Motor neuron (in vitro differentiated cells): ENCODE results near the gene SLC7A10. TPM values are rescaled to one million over a fixed set of nuclear protein-coding genes. Genes with fewer than 3 reads are reported as not detected.
A peak's percentile ranks its signal among the peaks of the same experiment; 100 is the strongest.

Source experiments
- ATAC-seq, 8 experiments: fragments of 200-7000 bp; cut with Tn5 transposase; replicated peaks in 6 of 8; 2 replicates each; pipeline ENCODE4 v1.8.0; 2021; ENCODE audit warnings: mild to moderate bottlenecking in 8 of 8, moderate library complexity in 8 of 8
- H3K27ac ChIP-seq, 2 donors: fragments of 250-450 bp; sonication (Bioruptor Pico); 2 replicates each; pipeline ENCODE4 v1.9.0; 2021; ENCODE audit warnings: antibody characterized with exemption in 2 of 2, mild to moderate bottlenecking in 2 of 2, moderate library complexity in 1 of 2
- H3K4me1 ChIP-seq, 2 donors: fragments of 250-450 bp; sonication (Bioruptor Pico); replicated peaks in 1 of 2; 2 replicates each; pipeline ENCODE4 v1.6.1; 2021; ENCODE audit warnings: antibody characterized with exemption in 2 of 2, mild to moderate bottlenecking in 2 of 2, moderate library complexity in 1 of 2
- H3K4me3 ChIP-seq, 5 donors: fragments of 250-450 bp; sonication (Bioruptor Pico); 2 replicates each; pipeline ENCODE4 v1.9.0; 2021; ENCODE audit warnings: antibody characterized with exemption in 5 of 5, mild to moderate bottlenecking in 5 of 5, moderate library complexity in 4 of 5
- WGBS, 10 experiments: fragments of 450-650 bp; shearing (Covaris generic); methylation state at CpG; one replicate each; pipeline ENCODE4 v1.0.0; 2022; 5-methylcytosine and 5-hydroxymethylcytosine counted together
- in situ Hi-C, 9 experiments: fragments of 400-800 bp; cut with MboI; loops; one replicate each; pipeline ENCODE4 v1.15.0; 2021; ENCODE audit warnings: low sequenced_read_pairs in 9 of 9, low pct_unique_long_range_greater_than_20kb in 2 of 9; ENCODE audit not compliant: unreplicated experiment in 9 of 9
- total RNA-seq, 8 experiments: library from RNA; unstranded; fragments of 300-600 nt; gene quantifications; 2 replicates each; pipeline versions ENCODE4 v1.2.3 to v1.2.4, GENCODE V29; 2022

Gene SLC7A10
- 1 to 10 TPM in 1 of 8 experiments, under 1 TPM in 7; 0.20 to 1.7 (median 0.43) TPM for total RNA-seq

GRCh38 chr19:33225458-33225926 is at the start of gene SLC7A10:
Gene SLC7A10 (minus strand): TSS chr19:33225850. CDS start chr19:33225703, 147 bp downstream.
- ATAC-seq, result peak; percentile 18 to 50 (median 46)
- WGBS, 10 experiments, result 0% methylated on average over 1 of the region's 62 CpGs; no CpG with 5 or more reads in 9 of the 10 experiments
- Histone ChIP-seq H3K4me1 (peaks cover 0 to 4% of the 10 kb centered on the region in 2 donors), H3K27ac (no peak within 1 kb of the TSS), H3K4me3 (peak within 1 kb of the TSS in 4 of 5 donors; percentile 5 to 24 (median 15))
- in situ Hi-C loops, result loop anchor here in 4 of 9 experiments (25.0 kb wide), 2 partner anchors 187 to 537 kb away; no protein-coding TSS in a partner anchor

- 33 to 100% (median 77%) methylated on average over 1 to 3 of the region's 17 CpGs; no CpG with 5 or more reads in 4 of the 10 experiments for WGBS, 10 experiments
- in situ Hi-C loops, result no loop called here
- ATAC-seq, result no peak
These were observed 49.3 kb upstream of the SLC7A10 start for GRCh38 chr19:33274663-33275558.

GRCh38 chr19:33273881-33274662 is 48.4 kb upstream of the SLC7A10 start:
- Histone ChIP-seq H3K4me1 (peaks cover 0 to 20% of the 10 kb centered on the region in 2 donors), H3K4me3 (no peak overlapping the region), H3K27ac (peak overlapping the region in 1 of 2 donors; percentile 6)
- in situ Hi-C loops, result no loop called here
- 0 to 85% (median 63%) methylated on average over 1 to 9 of the region's 16 CpGs; no CpG with 5 or more reads in 2 of the 10 experiments for WGBS, 10 experiments
- peak; percentile 90 to 97 (median 94) for ATAC-seq

More at GRCh38 chr19:33274663-33275558, 49.3 kb upstream of the SLC7A10 start:
- no peak overlapping the region for H3K4me3 ChIP-seq
- H3K4me1 ChIP-seq, result peaks cover 0 to 20% of the 10 kb centered on the region in 2 donors
- H3K27ac ChIP-seq, result no peak overlapping the region

GRCh38 chr19:33273065-33273736 is 47.6 kb upstream of the SLC7A10 start:
- in situ Hi-C loops, result no loop called here
- no peak for ATAC-seq
- Histone ChIP-seq H3K27ac (no peak overlapping the region), H3K4me1 (peaks cover 0 to 25% of the 10 kb centered on the region in 2 donors), H3K4me3 (no peak overlapping the region)
- 33 to 100% (median 87%) methylated on average over 1 to 5 of the region's 26 CpGs; no CpG with 5 or more reads in 5 of the 10 experiments for WGBS, 10 experiments

DNA sequence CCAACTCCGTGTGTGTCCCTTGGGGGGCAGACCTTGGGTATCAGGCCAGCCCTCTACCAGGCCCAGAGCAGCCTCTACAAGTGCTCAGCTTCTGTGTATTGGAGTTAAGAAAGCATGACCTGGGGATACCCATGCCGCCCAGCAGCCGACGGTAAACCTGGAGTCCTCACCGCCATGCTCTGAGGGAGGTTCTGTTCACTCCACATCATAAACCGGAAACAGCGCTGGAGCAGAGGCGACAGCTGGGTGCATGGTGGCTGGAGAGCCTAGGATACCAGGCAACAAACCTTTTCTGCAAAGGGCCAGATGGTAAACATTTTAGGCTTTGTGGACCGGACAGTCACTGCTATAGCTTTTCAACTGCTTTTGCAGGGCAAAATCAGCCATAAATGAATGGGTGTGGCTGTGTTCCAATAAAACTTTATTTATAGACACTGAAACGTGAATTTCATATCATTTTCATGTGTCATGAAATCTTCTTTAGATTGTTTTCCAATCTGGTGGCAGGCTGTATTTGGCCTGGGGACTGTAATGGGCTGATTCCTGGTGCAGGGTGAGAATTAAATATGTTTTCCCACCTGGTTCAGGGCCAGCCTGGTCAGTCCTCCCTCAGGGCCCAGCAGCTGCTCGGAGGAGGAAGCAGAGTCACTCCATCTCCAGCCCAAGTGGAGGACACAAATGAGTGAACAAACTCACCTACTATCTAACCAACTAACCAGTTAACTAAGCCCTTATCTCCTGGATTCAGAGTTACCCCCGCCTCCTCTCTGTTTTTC is 45.8 kb upstream of the SLC7A10 start:
- H3K4me1 ChIP-seq, result peaks cover 0 to 23% of the 10 kb centered on the region in 2 donors
- H3K27ac ChIP-seq, result no peak overlapping the region
- no peak for ATAC-seq
- WGBS, 10 experiments, result 14 to 88% (median 83%) methylated on average over 1 to 10 of the region's 12 CpGs; no CpG with 5 or more reads in 1 of the 10 experiments
- H3K4me3 ChIP-seq, result no peak overlapping the region
- in situ Hi-C loops, result no loop called here

DNA sequence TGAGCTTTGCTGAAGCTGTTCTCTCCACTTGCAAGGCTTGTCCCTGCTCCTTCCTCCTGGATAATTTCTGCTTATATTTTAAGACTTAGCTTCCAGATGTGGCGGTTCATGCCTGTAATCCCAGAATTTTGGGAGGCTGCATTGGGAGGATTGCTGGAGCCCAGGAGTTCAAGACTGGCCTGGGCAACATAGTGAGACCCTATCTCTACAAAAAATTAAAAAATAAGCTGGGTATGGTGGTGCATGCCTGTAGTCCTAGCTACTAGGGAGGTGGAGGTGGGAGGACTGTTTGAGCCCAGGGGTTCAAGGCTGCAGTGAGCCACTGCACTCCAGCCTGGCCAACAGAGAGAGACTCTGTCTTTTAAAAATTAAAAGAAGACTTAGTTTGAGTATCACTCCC is 45.1 kb upstream of the SLC7A10 start:
- WGBS, 10 experiments, result 100% methylated on average over 1 of the region's 1 CpG; no CpG with 5 or more reads in 9 of the 10 experiments
- in situ Hi-C loops, result no loop called here
- Histone ChIP-seq H3K27ac (no peak overlapping the region), H3K4me3 (no peak overlapping the region), H3K4me1 (peaks cover 0 to 17% of the 10 kb centered on the region in 2 donors)
- no peak for ATAC-seq

- H3K27ac ChIP-seq, result no peak overlapping the region
- 50 to 80% (median 60%) methylated on average over 1 to 3 of the region's 10 CpGs; no CpG with 5 or more reads in 7 of the 10 experiments for WGBS, 10 experiments
- no peak overlapping the region for H3K4me3 ChIP-seq
- in situ Hi-C loops, result no loop called here
- ATAC-seq, result no peak
- peaks cover 0 to 11% of the 10 kb centered on the region in 2 donors for H3K4me1 ChIP-seq
These were observed 43.4 kb upstream of the SLC7A10 start for GRCh38 chr19:33269016-33269415.

- Histone ChIP-seq H3K4me1 (peaks cover 0 to 5% of the 10 kb centered on the region in 2 donors), H3K4me3 (no peak overlapping the region), H3K27ac (no peak overlapping the region)
- WGBS, 10 experiments, result 0 to 100% (median 70%) methylated on average over 1 to 6 of the region's 22 CpGs; no CpG with 5 or more reads in 4 of the 10 experiments
- ATAC-seq, result no peak
- in situ Hi-C loops, result no loop called here
These were observed 42.7 kb upstream of the SLC7A10 start for GRCh38 chr19:33268162-33268991.

DNA sequence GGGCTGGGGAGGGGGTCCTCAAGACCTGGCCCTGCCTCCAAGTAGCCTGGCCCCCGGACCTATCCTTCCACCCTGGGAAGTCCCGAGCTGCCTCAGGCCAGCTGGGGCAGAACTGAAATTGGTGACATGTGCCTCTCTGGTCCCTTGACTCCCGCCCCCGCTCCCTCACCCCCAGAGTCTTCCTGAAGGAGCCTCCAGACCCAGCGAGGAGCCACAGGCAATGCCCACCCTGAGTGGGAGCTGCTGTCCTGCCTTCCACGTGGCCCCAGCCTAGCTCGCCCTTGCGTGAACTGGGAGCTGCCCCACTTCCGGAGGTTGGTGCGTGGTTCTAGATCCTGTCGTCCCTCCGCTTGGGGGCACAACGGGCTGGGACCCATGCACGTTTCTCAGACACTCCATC is 42.1 kb upstream of the SLC7A10 start:
- Histone ChIP-seq H3K4me3 (no peak overlapping the region), H3K4me1 (peaks cover 1 to 5% of the 10 kb centered on the region in 2 donors), H3K27ac (no peak overlapping the region)
- no peak for ATAC-seq
- in situ Hi-C loops, result no loop called here
- WGBS, 10 experiments, result no CpG with 5 or more reads among the region's 14 CpGs

DNA sequence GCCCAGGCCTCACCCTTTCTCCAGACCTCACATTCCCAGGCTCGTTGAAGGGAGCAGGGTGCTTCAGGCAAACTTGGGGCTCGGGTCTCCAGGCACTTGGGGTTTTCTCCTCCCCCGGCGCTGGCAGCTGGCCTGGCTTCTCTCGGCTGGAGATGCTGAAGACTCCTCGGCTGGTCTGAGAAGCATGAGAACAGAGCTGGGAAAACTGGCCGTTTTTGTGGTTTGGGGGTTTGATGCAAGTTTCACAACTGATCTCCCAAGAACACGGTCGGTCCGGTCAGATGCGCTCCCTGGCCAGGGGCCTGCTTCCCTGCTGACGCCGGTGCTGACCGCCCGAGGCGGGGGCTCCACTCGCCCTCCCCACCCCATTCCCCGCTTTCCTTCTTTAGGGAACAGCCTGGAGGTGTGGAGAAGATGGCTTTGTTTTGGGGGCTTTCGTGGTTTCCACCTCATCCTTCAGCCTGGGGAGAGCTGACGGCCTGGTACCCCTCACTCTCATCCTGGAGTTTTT is 41.4 kb upstream of the SLC7A10 start:
- in situ Hi-C loops, result no loop called here
- ATAC-seq, result no peak
- 38 to 94% (median 80%) methylated on average over 1 to 12 of the region's 20 CpGs; no CpG with 5 or more reads in 5 of the 10 experiments for WGBS, 10 experiments
- no peak overlapping the region for H3K4me3 ChIP-seq
- H3K4me1 ChIP-seq, result peaks cover 2 to 5% of the 10 kb centered on the region in 2 donors
- no peak overlapping the region for H3K27ac ChIP-seq

- no peak for ATAC-seq
- Histone ChIP-seq H3K4me3 (no peak overlapping the region), H3K27ac (no peak overlapping the region), H3K4me1 (peaks cover 2 to 7% of the 10 kb centered on the region in 2 donors)
- 0 to 100% (median 83%) methylated on average over 1 to 10 of the region's 14 CpGs; no CpG with 5 or more reads in 6 of the 10 experiments for WGBS, 10 experiments
- in situ Hi-C loops, result no loop called here
These were observed 39.3 kb upstream of the SLC7A10 start for GRCh38 chr19:33264881-33265445.
